Aorta (tissue), 5 donors: Measurements from ENCODE around the gene COX14. TPM values are rescaled to one million over a fixed set of nuclear protein-coding genes. Genes with fewer than 3 reads are reported as not detected.

Source experiments
- ATAC-seq: fragments of 200-7000 bp; cut with Tn5 transposase; one replicate; pipeline ENCODE4 v1.9.1; 2022; ENCODE audit warnings: moderate library complexity; ENCODE audit not compliant: low FRiP score
- DNase-seq, 2 donors: peaks; one replicate each; pipeline ENCODE4 v3.0.0-alpha.2; 2020
- H3K27ac ChIP-seq, 2 donors: one replicate each; pipeline ENCODE4 v1.5.1; 2013; ENCODE audit warnings: low read length in 2 of 2, mild to moderate bottlenecking in 2 of 2, moderate library complexity in 2 of 2, control low read depth in 1 of 2, inconsistent platforms in 1 of 2, low read depth in 1 of 2
- H3K27me3 ChIP-seq, 2 donors: one replicate each; pipeline ENCODE4 v1.6.1; 2013; ENCODE audit warnings: control low read depth in 1 of 2, low read length in 1 of 2, mild to moderate bottlenecking in 1 of 2, moderate library complexity in 1 of 2; ENCODE audit not compliant: insufficient read depth in 2 of 2, control insufficient read depth in 1 of 2
- H3K36me3 ChIP-seq, 2 donors: one replicate each; pipeline ENCODE4 v1.6.1; 2013; ENCODE audit warnings: control low read depth in 1 of 2, low read length in 1 of 2, mild to moderate bottlenecking in 1 of 2; ENCODE audit not compliant: insufficient read depth in 2 of 2, control insufficient read depth in 1 of 2
- H3K4me1 ChIP-seq, 2 donors: one replicate each; pipeline ENCODE4 v1.6.1; 2013; ENCODE audit warnings: low read length in 2 of 2, control low read depth in 1 of 2, mild to moderate bottlenecking in 1 of 2, moderate library complexity in 1 of 2; ENCODE audit not compliant: insufficient read depth in 2 of 2, control insufficient read depth in 1 of 2
- H3K4me3 ChIP-seq, 2 donors: one replicate each; pipeline ENCODE4 v1.5.1; 2013; ENCODE audit warnings: low read length in 2 of 2, control low read depth in 1 of 2, mild to moderate bottlenecking in 1 of 2
- H3K9me3 ChIP-seq: one replicate; pipeline ENCODE4 v1.6.1; 2013; ENCODE audit warnings: mild to moderate bottlenecking, low read length; ENCODE audit not compliant: control insufficient read depth
- WGBS, 2 donors: extraction: QIAGEN DNeasy Blood & Tissue Kit; methylation state at CpG; one replicate each; pipeline ENCODE4 v1.1.7; 2013; 5-methylcytosine and 5-hydroxymethylcytosine counted together
- intact Hi-C, 2 donors: fragments of 100-400 bp; cut with DNase I; formaldehyde crosslinking; loops; one replicate each; pipeline versions ENCODE4 v1.14.2 to v1.15.0; 2022
- polyA plus RNA-seq, 2 donors: library from polyadenylated mRNA; stranded (reverse); fragments of 200-250 nt; gene quantifications; one replicate each; pipeline ENCODE4 v1.2.3, GENCODE V29; 2013
- total RNA-seq, 2 donors: library from RNA; stranded (reverse); fragmentation: NEBNext Ultra II Directional; extraction: Animal tissue kit (Norgen Biotek cat#: 25700); gene quantifications; one replicate each; pipeline ENCODE4 v1.2.1, GENCODE V29; 2021
- donor health status: healthy with polysubstance abuse.
- donor health status: Bipolar disorder and iron deficiency.
- donor health status: DM: no; HTN: no; CAD: no.
- donor health status: DM: no; HTN: no; CAD: no.
- donor health status: DM: yes; HTN: yes; CAD: no.

The COX14 gene
- total and polyA plus RNA-seq, 4 donors: 49.3 to 214 (median 73.1) TPM

DNA sequence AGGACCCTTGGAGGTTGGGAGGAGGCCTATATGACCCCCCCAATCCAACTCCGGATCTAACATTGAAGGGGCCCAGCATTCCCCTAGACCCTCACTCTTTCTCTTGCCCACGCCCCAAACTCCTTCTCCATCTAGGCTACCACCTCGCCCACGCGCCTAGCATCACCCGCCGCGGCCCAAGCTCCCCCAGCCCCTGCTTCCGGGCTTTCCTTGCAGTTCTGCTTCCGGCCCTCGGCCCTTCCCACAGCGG lies 54.7 kb downstream of the COX14 start:
- Histone ChIP-seq H3K36me3 (no peaks in the 10 kb centered on the region), H3K4me1 (no peaks in the 10 kb centered on the region), H3K9me3 (no peaks in the 10 kb centered on the region), H3K27me3 (no peaks in the 10 kb centered on the region), H3K4me3 (peak overlapping the region; percentile 46 to 73), H3K27ac (peak overlapping the region; percentile 29 to 65)
- 1% methylated on average over 12 of the region's 12 CpGs for WGBS, 2 donors
- ATAC-seq: peak; percentile 47
- DNase-seq: peak; percentile 70 to 88
- intact Hi-C loops: loop anchor here (1.0 to 5.0 kb wide), 4 partner anchors 34 to 79 kb away; partner anchors contain the start of genes COX14 (in 1 of the 2) and SMARCD1 (in 1 of the 2)

DNA sequence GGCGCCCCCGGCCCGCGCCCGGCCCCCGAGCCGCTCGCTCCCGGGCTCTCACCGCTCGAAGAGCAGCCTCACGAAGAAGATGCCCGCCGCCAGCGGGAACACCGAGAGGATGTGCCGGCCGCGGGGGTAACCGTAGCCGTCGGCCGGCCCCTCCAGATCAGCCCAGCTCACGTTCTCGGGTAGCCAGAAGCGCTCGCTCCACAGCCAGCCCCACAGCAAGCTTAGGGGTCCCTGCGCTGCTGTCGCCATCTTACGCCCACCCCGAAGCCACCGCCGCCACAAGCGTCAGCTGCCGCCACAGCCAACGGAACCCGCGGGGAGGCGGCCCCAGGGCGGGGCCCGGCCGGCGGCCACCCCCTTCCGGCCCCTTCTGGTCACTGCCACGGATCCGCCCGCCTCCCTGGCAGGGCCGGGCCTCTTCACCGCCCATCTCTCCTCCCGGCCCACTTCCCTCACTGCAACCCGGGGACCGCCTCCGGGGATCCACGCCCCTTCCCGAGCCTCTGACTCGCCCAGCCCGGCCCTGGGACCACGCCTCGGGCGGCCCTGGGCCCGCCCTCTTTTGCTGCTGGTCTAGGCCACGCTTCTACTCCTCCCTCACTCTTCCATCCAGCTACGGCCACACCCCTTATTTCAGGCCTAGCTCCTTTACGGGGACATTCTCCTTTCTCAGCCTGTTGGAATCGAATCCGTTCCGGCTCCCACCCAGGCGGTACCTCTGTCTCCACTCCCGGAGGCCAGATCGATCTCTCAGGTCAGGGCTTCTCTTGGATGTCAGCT lies 55.2 kb downstream of the COX14 start, which contains the start of gene CERS5:
TSS of gene CERS5 (minus strand) at position 321 of the 780 bp plus-strand sequence. CDS start at position 249, 72 bp downstream.
- WGBS, 2 donors: 1% methylated on average over 52 to 70 of the region's 70 CpGs
- Histone ChIP-seq H3K9me3 (no peaks in the 10 kb centered on the region), H3K4me3 (peak within 1 kb of the TSS; percentile 46 to 73), H3K36me3 (no peaks in the 10 kb centered on the region), H3K4me1 (no peaks in the 10 kb centered on the region), H3K27me3 (no peaks in the 10 kb centered on the region), H3K27ac (peak within 1 kb of the TSS; percentile 29 to 65)
- ATAC-seq (peak; percentile 99), DNase-seq (peak; percentile 99)
- intact Hi-C loops: loop anchor here (1.0 to 5.0 kb wide), 3 partner anchors 35 to 80 kb away; partner anchors contain the start of gene SMARCD1 (in 1 of the 2)

Other genes starting within 250 kb of the COX14 start
- 10 to 100 TPM in 1 of 2 donors, under 1 TPM in 1; 0.58 to 16.4 TPM for gene FAIM2, start 208.3 kb upstream of the COX14 start, total RNA-seq
- gene FAIM2, start 208.3 kb upstream of the COX14 start, polyA plus RNA-seq: under 1 TPM in 1 of 2 donors, not detected in 1; 0.05 TPM
- gene AQP2, start 161.5 kb upstream of the COX14 start, total RNA-seq: under 1 TPM in 1 of 2 donors, not detected in 1; 0.21 TPM
- not detected for gene AQP2, start 161.5 kb upstream of the COX14 start, polyA plus RNA-seq
- gene AQP5, start 150.4 kb upstream of the COX14 start, total RNA-seq: 1 to 10 TPM in 1 of 2 donors, not detected in 1; 1.2 TPM
- under 1 TPM in 1 of 2 donors, not detected in 1; 0.08 TPM for gene AQP5, start 150.4 kb upstream of the COX14 start, polyA plus RNA-seq
- gene AQP6, start 139.3 kb upstream of the COX14 start, total RNA-seq: under 1 TPM in 1 of 2 donors, not detected in 1; 0.39 TPM
- not detected for gene AQP6, start 139.3 kb upstream of the COX14 start, polyA plus RNA-seq
- gene RACGAP1, start 86.7 kb upstream of the COX14 start, total RNA-seq: 10 to 100 TPM in 1 of 2 donors, 1 to 10 TPM in 1; 8.0 to 10.1 TPM
- 1 to 10 TPM; 4.6 to 7.9 TPM for gene RACGAP1, start 86.7 kb upstream of the COX14 start, polyA plus RNA-seq
- 1 to 10 TPM in 1 of 2 donors, under 1 TPM in 1; 0.39 to 5.8 TPM for gene ASIC1, start 54.6 kb upstream of the COX14 start, total RNA-seq
- gene ASIC1, start 54.6 kb upstream of the COX14 start, polyA plus RNA-seq: 1 to 10 TPM in 1 of 2 donors, not detected in 1; 1.2 TPM
- gene SMARCD1, start 26.9 kb upstream of the COX14 start, total RNA-seq: 10 to 100 TPM; 41.0 to 44.6 TPM
- 10 to 100 TPM; 15.0 to 19.9 TPM for gene SMARCD1, start 26.9 kb upstream of the COX14 start, polyA plus RNA-seq
- gene GPD1, start 8.2 kb upstream of the COX14 start, total RNA-seq: 1 to 10 TPM; 2.2 to 3.1 TPM
- gene GPD1, start 8.2 kb upstream of the COX14 start, polyA plus RNA-seq: 10 to 100 TPM in 1 of 2 donors, under 1 TPM in 1; 0.61 to 24.8 TPM
- 10 to 100 TPM; 62.8 to 66.6 TPM for gene CERS5, start 55.1 kb downstream of the COX14 start, total RNA-seq
- gene CERS5, start 55.1 kb downstream of the COX14 start, polyA plus RNA-seq: 100 to 1,000 TPM in 1 of 2 donors, 10 to 100 TPM in 1; 27.3 to 115 TPM
- gene LIMA1, start 171.3 kb downstream of the COX14 start, total RNA-seq: 100 to 1,000 TPM; 131 to 177 TPM
- 100 to 1,000 TPM in 1 of 2 donors, 10 to 100 TPM in 1; 35.9 to 148 TPM for gene LIMA1, start 171.3 kb downstream of the COX14 start, polyA plus RNA-seq